ENCODE measurements around the gene GLE1.
"Not testable (repeated sequence)": the region's sequence is repeated elsewhere in the genome, so short reads cannot be mapped to it uniquely, and the experiment has no call there.

Gene GLE1

DNA sequence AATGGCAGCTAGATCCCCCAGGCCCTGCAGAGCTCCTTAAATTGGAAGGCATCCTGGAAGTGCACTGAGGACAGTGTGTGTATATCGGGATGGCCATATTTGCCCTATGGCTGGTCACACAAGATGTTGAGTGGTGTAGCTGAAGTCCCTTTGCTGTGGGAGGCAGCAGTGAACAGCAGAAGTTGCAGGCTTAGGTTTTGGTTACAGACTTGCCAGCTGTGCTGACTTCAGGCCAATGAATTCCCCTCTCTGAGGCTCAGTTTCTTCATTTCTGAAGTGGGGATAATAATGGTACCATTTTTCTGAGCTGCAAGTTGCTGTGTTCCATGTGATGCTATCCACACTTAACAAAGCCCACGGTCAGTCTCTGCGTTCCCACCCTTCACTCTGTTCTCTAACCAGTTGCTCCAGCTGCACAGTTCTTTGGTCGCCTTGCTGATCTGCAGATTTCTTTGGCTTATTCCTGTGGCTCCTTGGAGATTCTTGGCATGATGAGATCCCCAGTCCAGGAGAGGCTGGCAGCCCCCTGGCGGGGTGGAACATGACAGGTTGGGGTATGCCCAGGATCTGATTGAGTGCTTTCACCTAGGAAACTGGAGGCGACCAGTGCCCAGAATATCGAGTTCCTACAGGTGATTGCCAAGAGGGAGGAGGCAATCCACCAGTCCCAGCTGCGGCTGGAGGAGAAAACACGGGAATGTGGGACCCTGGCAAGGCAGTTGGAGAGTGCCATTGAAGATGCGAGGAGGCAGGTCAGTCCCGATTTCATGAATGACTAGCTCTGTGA is 6.5 kb upstream of the GLE1 start:
- DNase-seq, result no peak

DNA sequence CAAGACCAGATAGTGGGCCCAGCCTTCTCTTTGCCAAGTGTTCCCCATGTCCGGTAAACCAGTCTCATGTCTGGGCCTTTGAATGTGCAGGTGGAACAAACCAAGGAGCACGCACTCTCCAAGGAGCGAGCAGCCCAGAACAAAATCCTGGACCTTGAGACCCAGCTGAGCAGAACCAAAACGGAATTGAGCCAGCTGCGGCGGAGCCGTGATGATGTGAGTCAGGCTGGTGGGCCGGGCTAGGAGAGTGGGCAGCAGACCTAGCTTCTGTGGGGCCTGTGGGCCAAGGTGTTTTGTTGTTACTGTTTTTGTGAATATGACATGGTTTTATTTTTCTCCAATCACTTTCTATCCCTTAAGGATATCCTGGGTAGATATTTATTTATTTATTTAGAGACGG is 5.6 kb upstream of the GLE1 start:
- DNase-seq, result no peak

DNA sequence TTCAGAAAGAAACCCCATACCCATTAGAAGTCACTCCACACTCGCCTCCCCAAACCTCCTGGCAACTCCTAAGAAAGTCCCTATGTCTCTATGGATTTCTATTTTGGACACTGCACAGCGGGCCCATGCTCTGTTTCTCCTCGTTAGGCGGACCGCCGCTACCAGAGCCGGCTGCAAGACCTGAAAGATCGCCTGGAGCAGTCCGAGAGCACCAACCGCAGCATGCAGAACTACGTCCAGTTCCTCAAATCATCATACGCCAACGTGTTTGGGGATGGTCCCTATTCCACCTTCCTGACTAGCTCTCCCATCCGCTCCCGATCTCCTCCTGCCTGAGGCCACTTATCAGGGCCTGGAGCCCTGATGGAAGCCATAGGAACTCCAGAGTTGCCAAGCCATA is 4.6 kb upstream of the GLE1 start:
- no peak for DNase-seq

- DNase-seq, result not testable (repeated sequence)
Measured at GRCh38 chr9:128503415-128503825, 1.1 kb upstream of the GLE1 start.

DNA sequence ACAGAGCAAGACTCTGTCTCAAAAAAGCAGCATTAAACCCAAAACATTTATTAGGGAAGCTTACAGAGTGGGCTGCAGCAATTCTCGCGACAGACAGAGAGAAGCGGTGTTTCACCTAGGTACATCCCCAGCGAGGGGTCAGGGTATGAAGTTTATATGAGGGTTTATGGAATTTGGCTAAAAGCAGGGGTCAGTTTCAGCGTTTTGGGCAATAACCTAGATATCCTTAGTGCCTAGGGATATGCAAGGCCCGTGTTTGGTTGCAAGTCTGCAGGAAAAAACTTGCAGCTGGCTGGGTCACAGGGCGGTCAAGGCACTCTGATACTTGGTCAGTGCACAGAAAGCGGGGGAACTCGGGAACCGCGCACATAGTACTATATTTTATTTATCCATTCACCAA is 649 bp upstream of the GLE1 start:
- no peak for DNase-seq

- no peak for DNase-seq
Measured at GRCh38 chr9:128505414-128505765, 871 bp downstream of the GLE1 start.

GRCh38 chr9:128505906-128506305 is 1.4 kb downstream of the GLE1 start:
- DNase-seq, result not testable (repeated sequence)

DNA sequence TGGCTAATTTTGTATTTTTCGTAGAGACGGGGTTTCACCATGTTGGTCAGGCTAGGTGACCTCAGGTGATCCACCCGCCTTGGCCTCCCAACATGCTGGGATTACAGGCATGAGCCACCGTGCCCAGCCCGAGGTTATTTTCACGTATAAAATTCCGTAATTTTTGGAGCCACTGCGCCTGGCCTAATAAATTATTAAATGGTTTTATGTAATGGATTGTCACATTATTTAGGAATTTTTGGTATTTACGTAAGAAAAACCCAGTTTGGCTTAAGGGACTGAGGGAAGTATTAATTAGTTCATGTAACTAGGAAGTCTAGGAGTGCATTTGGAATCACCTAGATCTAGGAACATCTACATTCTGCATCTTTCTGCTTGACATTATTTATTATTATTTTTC is 8.3 kb downstream of the GLE1 start:
- DNase-seq, result no peak

- no peak for DNase-seq
Measured at GRCh38 chr9:128521956-128522355, 17.4 kb downstream of the GLE1 start.

DNA sequence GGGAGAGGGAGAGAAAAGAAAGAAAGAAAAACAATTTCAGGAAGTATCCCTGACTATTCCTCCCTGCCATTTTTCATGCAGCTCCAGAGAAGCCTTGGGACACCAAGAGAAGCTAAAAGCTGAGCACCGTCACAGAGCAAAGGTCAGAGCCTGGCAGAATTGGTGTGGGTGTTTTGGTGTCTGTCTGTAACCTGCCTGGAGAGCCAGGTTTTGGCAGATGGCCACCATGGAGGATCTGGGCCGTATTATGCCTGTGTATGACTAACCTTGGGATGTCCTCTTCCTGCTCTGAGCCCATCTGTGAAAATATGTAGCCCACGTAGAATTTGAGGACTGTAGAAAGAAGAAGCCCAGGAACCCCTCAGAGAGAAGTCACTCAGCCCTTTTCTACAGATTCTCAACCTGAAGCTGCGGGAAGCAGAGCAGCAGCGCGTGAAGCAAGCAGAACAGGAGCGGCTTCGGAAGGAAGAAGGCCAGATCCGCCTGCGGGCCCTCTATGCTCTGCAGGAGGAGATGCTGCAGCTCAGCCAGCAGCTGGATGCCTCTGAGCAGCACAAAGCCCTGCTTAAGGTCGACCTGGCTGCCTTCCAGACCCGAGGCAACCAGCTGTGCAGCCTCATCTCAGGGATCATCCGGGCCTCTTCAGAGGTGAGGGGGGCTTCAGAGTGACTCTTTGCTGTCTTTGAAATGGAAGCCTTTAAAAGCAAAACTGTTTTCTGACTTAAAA is 18.8 kb downstream of the GLE1 start:
- no peak for DNase-seq

GRCh38 chr9:128526720-128527119 is 22.2 kb downstream of the GLE1 start:
- no peak for DNase-seq

- no peak for DNase-seq
Measured at GRCh38 chr9:128528445-128529160, 24.1 kb downstream of the GLE1 start.

DNA sequence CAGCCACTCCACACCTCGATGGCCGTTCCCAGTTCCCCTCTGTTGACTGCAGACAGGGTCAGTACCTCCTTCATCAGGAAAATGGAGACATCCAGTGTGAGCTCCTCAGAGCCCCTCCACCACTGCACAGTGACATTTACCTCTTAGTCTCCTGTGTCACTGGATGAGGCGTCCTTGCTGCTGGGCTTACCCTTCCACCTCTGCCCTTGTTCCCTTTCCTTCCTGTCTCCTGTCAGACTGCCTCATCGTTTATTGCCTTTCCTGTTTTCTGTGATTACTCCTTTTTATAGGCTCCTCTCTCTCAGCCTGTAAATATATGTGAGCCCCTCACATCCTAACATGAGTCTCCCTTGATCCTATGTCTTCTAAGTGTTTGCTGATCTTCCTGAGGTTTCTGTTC is 24.7 kb downstream of the GLE1 start:
- no peak for DNase-seq

DNA sequence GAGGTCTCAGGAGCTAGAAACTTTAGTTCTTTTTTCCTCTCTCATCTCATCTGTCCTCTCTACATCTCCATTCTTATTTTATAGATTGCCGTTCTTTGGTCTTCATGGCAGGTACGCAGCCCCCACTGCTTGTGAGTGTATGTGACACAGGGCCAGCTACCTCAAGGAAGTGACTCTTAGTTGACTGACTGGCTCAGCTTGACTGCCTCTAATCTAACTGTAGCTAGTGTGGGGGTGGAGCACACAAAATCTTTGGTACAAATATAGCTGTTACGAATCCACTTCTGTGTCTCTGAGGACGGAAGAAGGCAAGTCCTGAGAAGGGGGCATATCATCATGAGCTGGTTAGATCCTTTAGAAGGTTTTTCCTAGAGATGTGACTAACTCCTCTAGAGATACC is 28.1 kb downstream of the GLE1 start:
- no peak for DNase-seq

- no peak for DNase-seq
Measured at GRCh38 chr9:128540634-128541360, 36.3 kb downstream of the GLE1 start.

DNA sequence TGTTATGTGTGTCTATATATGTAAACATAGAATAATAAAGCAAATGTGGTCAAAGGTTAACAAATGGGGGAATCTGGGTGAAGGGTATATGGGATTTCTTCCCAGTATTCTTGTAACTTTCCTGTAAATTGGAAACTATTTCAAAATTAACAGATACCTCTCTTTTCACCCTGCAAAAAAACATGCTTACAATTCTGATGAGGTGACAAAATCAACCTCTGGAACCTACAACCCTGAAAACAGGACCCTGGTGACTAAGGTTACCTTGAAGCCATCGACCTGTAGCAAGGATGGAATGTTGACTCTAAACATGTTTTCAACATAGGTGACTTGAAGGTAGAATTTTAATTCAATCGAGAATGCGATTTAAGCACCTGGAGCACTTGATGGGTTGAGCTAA is 42.0 kb downstream of the GLE1 start:
- no peak for DNase-seq

DNA sequence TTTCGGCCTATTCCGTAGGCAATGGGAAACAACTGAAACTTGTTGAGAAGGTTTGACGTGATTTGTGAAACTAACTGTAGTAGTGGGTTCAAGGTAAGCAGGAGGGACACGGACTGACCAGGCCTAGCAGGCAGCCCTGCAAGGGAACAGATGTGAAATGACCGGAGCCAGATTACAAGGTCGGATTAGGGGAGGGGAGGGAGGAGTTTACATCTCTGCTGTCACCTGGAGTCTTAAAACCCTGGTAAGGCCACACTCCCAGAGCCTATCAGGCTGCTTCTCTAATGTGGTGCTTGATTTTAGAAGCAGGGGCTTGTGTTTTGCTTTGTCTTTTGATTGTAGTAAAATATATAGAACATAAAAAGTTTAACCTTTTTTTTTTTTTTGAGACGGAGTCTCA is 44.4 kb downstream of the GLE1 start:
- no peak for DNase-seq

GRCh38 chr9:128550226-128550625 is 45.7 kb downstream of the GLE1 start:
- DNase-seq, result no peak

DNA sequence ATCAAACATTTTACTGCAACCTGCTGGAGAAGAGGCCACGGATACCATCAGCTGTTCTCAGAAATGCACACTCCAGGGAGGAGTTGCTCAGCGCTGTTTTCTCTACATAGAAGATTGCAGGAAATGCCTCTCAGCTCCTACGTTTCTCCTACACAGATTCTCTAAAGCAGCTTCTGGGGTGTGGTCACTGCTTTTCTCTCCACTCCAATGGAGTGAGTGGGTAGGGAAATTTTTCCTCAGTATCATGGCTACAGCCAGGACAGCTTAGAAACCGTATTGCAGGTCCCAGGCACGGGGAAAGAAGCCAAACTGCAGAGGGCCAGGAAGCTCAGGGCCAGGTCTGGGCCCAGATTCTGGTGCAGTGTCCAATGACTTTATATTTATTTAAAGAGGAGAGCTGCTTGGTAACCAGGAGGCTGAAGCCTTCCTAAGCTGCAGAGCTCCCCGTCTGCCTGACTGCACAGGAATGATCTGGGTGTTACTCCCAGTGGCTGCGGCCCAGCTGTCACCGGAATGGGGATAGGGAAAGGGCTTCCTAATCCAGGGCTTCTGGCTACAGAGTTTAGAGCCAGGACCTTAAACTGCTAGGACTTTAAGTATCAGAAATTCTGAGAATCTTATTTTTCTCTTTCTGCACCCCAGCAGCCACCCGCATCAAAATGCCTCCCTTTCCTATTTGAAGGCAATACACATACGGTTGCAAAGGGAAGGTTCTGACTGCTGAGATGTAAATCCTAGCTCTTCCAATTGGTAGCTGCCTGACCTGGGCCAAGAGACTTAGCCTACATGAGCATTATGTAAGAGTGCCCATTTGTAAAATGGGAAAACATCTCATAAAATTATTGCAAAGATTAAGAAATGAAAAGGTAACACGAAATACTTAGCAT is 46.5 kb downstream of the GLE1 start:
- no peak for DNase-seq

- no peak for DNase-seq
Measured at GRCh38 chr9:128551657-128552152, 47.2 kb downstream of the GLE1 start.

DNA sequence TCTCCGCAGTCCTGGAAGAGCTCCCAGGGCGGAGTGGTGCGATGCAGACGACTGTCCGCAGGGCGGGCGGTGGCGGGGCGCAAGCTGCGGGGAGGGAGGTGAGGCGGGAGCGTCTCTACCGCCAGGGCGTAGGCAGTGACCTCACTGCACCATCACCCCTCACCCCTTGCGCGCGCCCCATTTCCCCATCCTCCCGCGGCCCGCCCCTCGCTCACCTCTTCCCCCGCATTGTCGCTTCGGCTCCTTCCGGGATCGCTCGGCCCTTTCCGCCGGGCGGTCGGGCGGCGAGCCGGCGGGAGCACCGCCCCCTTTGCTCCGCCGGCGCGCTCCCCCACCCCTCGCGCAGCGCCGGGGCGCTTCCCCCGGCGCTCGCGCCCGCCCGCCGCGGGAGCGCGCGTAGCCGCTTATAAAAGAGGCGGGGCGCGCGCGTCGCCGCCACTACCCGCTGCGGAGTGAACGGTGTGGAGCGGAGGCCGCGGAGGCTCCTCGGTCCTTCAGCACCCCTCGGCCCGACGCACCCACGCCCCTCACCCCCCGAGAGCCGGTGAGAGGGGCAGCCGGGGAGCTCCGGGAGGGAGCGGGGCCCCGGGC is 47.7 kb downstream of the GLE1 start, which contains the start of gene SPTAN1:
SPTAN1 (plus strand) TSS at position 435 of the 591 bp plus-strand sequence. CDS start 14,154 bp downstream, outside the sequence.
- DNase-seq, result peak; percentile 95

Data from activated CD8-positive, alpha-beta memory T cell treated with anti-CD3 and anti-CD28 coated beads, Interleukin-2, amount 50 U/mL, for 4 hours (primary cell).